NB4 (cell line): Measurements from ENCODE around the gene FRRS1L.

Experiments
- MYC ChIP-seq: IDR thresholded peaks from 2 replicates; pipeline ENCODE4 v1.6.1; 2011; ENCODE audit warnings: low read depth, low read length
- POLR2A ChIP-seq: IDR thresholded peaks from 2 replicates; pipeline ENCODE4 v1.6.1; 2011; ENCODE audit warnings: mild to moderate bottlenecking; ENCODE audit not compliant: insufficient read length; ENCODE audit errors: extremely low read depth
- TF ChIP-seq, protein P1 (sequence below): IDR thresholded peaks from one replicate; pipeline ENCODE4 v1.5.1; 2012; ENCODE audit warnings: low read depth, low read length
- TF ChIP-seq, protein P2 (sequence below): IDR thresholded peaks from 2 replicates; pipeline ENCODE4 v1.6.1; 2011; ENCODE audit warnings: low read depth, low read length

DNA sequence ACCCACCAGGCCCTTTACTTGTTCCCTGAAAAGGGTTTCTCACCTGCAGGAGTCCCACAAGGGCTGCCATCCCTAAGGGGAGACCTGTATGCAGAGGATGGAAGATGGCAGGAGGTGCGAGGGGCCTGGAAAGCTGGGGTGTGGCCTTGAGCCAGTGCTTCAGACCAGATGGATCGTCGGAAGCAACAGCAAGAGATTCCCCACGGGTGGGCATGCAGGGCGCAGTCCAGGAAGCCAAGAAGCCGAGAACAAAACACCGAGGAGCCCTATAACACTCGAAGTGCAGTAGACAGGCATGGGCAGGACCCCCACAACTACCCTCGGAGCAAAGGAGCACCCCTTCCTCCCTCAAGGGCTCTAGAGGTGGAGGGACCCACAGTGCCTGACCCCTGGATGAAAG, 24.7 kb upstream of the FRRS1L start:
- TF ChIP-seq, protein P1, sequence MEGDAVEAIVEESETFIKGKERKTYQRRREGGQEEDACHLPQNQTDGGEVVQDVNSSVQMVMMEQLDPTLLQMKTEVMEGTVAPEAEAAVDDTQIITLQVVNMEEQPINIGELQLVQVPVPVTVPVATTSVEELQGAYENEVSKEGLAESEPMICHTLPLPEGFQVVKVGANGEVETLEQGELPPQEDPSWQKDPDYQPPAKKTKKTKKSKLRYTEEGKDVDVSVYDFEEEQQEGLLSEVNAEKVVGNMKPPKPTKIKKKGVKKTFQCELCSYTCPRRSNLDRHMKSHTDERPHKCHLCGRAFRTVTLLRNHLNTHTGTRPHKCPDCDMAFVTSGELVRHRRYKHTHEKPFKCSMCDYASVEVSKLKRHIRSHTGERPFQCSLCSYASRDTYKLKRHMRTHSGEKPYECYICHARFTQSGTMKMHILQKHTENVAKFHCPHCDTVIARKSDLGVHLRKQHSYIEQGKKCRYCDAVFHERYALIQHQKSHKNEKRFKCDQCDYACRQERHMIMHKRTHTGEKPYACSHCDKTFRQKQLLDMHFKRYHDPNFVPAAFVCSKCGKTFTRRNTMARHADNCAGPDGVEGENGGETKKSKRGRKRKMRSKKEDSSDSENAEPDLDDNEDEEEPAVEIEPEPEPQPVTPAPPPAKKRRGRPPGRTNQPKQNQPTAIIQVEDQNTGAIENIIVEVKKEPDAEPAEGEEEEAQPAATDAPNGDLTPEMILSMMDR: no peak
- TF ChIP-seq POLR2A: no peak
- TF ChIP-seq, protein P2, sequence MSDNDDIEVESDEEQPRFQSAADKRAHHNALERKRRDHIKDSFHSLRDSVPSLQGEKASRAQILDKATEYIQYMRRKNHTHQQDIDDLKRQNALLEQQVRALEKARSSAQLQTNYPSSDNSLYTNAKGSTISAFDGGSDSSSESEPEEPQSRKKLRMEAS: no peak
- no peak for TF ChIP-seq MYC
